Neutrophil (primary cell): ENCODE results near the gene TUBA3D.
"Not testable (repeated sequence)": the region's sequence is repeated elsewhere in the genome, so short reads cannot be mapped to it uniquely, and the experiment has no call there.

ENCODE experiments used
- H3K27ac ChIP-seq: fragments of 200-600 bp; sonication (generic); 2 replicates; pipeline ENCODE4 v1.5.1; 2016; ENCODE audit warnings: mild to moderate bottlenecking, moderate library complexity
- H3K27me3 ChIP-seq: fragments of 200-600 bp; sonication (generic); 2 replicates; pipeline ENCODE4 v1.6.0; 2016; ENCODE audit warnings: mild to moderate bottlenecking
- H3K36me3 ChIP-seq: fragments of 200-600 bp; sonication (generic); 2 replicates; pipeline ENCODE4 v1.5.1; 2017
- H3K4me1 ChIP-seq, 2 experiments: fragments of 200-600 bp in 1 of 2; sonication (generic) in 1 of 2; 1 replicate in 1 of 2; 2 replicates in 1 of 2; pipeline versions ENCODE4 v1.5.1 to v1.6.1; 2013 to 2016; ENCODE audit warnings: low read depth in 1 of 2, low read length in 1 of 2, mild to moderate bottlenecking in 1 of 2, moderate library complexity in 1 of 2; ENCODE audit not compliant: control insufficient read depth in 1 of 2, insufficient read depth in 1 of 2
- H3K4me3 ChIP-seq, 2 experiments: fragments of 200-600 bp in 1 of 2; sonication (generic) in 1 of 2; 1 replicate in 1 of 2; 2 replicates in 1 of 2; pipeline ENCODE4 v1.5.1; 2013 to 2016; ENCODE audit warnings: low read depth in 1 of 2, low read length in 1 of 2, mild to moderate bottlenecking in 1 of 2, moderate library complexity in 1 of 2
- H3K9me3 ChIP-seq: fragments of 200-600 bp; sonication (generic); 2 replicates; pipeline ENCODE4 v1.5.1; 2016
- TF ChIP-seq, protein P1 (sequence below): fragments of 200-600 bp; sonication (generic); IDR thresholded peaks from 2 replicates; pipeline ENCODE4 v1.5.1; 2016; ENCODE audit warnings: antibody characterized with exemption

TUBA3D gene

GRCh38 chr2:131516011-131516410, 40.1 kb downstream of the TUBA3D start:
- Histone ChIP-seq H3K4me3 (no peak overlapping the region), H3K36me3 (peaks cover 76% of the 10 kb centered on the region), H3K9me3 (no peaks in the 10 kb centered on the region), H3K27ac (no peak overlapping the region), H3K4me1 (no peaks in the 10 kb centered on the region), H3K27me3 (no peaks in the 10 kb centered on the region)
- TF ChIP-seq, protein P1, sequence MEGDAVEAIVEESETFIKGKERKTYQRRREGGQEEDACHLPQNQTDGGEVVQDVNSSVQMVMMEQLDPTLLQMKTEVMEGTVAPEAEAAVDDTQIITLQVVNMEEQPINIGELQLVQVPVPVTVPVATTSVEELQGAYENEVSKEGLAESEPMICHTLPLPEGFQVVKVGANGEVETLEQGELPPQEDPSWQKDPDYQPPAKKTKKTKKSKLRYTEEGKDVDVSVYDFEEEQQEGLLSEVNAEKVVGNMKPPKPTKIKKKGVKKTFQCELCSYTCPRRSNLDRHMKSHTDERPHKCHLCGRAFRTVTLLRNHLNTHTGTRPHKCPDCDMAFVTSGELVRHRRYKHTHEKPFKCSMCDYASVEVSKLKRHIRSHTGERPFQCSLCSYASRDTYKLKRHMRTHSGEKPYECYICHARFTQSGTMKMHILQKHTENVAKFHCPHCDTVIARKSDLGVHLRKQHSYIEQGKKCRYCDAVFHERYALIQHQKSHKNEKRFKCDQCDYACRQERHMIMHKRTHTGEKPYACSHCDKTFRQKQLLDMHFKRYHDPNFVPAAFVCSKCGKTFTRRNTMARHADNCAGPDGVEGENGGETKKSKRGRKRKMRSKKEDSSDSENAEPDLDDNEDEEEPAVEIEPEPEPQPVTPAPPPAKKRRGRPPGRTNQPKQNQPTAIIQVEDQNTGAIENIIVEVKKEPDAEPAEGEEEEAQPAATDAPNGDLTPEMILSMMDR, result no peak

DNA sequence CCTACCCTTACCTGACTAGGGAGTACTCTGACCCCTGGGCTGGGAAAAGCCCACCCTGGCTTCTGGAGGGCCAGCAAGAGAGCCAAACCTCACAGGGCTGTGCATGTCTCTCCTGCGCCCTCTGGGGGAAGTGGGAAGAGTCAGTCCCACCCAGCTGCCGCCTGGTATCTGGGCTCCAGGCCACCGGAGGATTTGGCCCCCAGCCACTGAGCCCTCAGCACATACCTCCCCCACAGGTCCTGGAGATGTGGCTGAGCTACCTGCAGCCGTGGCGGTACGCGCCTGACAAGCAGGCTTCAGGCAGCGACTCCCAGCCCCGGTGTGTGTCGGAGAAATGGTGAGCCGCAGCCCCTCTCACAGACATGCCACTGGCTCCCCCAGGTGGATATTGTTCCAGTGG, 40.7 kb downstream of the TUBA3D start:
- not testable (repeated sequence) for H3K9me3 ChIP-seq, H3K4me1 ChIP-seq, H3K27me3 ChIP-seq, H3K27ac ChIP-seq, H3K4me3 ChIP-seq
- peaks cover 74% of the 10 kb centered on the region for H3K36me3 ChIP-seq

DNA sequence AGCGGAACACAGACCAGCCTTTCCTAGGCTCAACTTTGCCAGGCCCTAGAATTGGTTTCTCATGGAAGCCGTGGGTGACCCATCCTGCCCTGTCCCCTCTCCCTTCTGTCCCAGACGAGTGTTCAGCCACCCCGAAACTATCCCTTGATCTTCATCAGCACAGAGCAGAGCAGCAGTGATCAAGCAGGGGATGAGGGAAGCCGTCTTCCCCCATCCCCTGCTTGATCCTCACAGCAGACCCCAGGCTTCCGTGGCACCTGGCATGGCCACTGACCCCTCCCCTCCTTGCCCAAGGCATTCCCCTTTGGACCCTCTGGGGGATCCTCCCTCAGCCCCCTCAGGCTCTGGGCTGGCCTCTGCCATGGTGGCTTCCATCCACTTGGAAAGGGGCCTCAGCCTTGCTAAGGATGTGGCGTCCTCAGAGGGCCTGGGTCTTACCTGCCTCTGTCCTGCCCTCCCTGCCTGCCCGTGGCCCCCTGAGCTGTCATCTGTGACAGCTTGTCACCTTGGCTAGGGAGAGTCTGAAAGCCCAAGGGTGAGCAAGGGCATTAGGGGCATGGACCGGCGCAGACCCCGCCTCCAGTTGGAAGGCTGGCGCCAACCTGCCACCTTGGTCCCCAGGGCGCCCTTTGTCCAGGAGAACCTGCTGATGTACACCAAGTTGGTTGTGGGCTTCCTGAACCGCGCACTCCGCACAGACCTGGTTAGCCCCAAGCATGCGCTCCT, 41.4 kb downstream of the TUBA3D start:
- no peak overlapping the region for H3K27ac ChIP-seq
- no peaks in the 10 kb centered on the region for H3K9me3 ChIP-seq
- no peak overlapping the region for H3K4me3 ChIP-seq
- TF ChIP-seq, protein P1, result no peak
- H3K27me3 ChIP-seq, result no peaks in the 10 kb centered on the region
- peaks cover 74% of the 10 kb centered on the region for H3K36me3 ChIP-seq
- no peaks in the 10 kb centered on the region for H3K4me1 ChIP-seq

- not testable (repeated sequence) for H3K27me3 ChIP-seq, H3K27ac ChIP-seq, H3K9me3 ChIP-seq, H3K4me3 ChIP-seq, H3K4me1 ChIP-seq
- peaks cover 68% of the 10 kb centered on the region for H3K36me3 ChIP-seq
These were observed 41.9 kb downstream of the TUBA3D start for GRCh38 chr2:131517856-131518255.

DNA sequence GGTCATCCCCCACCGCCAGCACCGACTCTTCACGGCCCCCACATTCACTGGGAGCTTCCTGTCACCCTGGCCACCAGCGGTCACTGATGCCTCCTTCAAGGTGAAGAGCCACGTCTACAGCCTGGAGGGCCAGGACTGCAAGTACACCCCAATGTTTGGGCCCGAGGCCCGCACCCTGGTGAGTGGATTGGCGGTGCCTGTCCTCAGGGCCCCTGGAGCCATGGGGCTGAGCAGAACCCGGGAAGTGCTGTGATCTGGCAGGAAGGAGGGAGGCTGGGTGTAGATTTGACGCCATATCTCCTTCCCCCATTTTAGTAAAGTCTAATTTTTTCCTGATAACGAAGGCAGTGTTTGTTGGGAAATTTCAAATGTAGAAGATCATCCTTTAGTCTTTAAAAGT, 42.6 kb downstream of the TUBA3D start:
- not testable (repeated sequence) for H3K4me1 ChIP-seq, H3K27me3 ChIP-seq, H3K27ac ChIP-seq, H3K9me3 ChIP-seq, H3K4me3 ChIP-seq
- peaks cover 63% of the 10 kb centered on the region for H3K36me3 ChIP-seq

- H3K27ac ChIP-seq, result no peak overlapping the region
- H3K4me3 ChIP-seq, result no peak overlapping the region
- TF ChIP-seq, protein P1, result no peak
- H3K27me3 ChIP-seq, result no peaks in the 10 kb centered on the region
- no peaks in the 10 kb centered on the region for H3K4me1 ChIP-seq
- H3K36me3 ChIP-seq, result peaks cover 57% of the 10 kb centered on the region
- H3K9me3 ChIP-seq, result no peaks in the 10 kb centered on the region
These were observed 43.5 kb downstream of the TUBA3D start for GRCh38 chr2:131519466-131519865.

DNA sequence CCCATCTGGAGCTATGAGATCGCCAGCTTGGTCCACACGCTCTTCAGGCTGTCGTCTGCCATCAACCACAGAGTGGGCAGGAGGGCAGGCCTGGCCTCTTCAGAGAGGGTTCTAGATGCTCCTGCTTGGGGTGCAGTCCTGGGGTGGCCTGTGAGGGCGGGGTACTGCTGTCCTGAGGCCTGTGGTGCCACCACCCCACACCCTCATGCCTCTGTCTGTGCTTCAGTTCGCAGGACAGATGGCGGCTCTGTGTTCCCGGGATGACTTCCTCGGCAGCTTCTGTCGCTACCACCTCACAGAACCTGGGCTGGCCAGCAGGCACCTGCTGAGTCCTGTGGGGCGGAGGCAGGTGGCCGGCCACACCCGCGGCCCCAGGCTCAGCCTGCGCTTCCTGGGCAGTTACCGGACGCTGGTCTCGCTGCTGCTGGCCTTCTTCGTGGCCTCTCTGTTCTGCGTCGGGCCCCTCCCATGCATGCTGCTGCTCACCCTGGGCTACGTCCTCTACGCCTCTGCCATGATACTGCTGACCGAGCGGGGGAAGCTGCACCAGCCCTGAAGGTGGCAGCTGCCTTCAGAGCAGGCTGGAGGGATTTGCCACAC, 44.1 kb downstream of the TUBA3D start:
- H3K4me1 ChIP-seq, H3K9me3 ChIP-seq, H3K27ac ChIP-seq, H3K27me3 ChIP-seq, H3K4me3 ChIP-seq: not testable (repeated sequence)
- H3K36me3 ChIP-seq, result peaks cover 57% of the 10 kb centered on the region
